ENCODE measurements around the gene CAPN9.

The CAPN9 gene

GRCh38 chr1:230820568-230820967 is 73.4 kb downstream of the CAPN9 start:
- DNase-seq (ENCODE audit: low read depth), result no peak
- no peak overlapping the region for H3K4me3 ChIP-seq (ENCODE audit: low read length)
- TF ChIP-seq CTCF (conservative IDR thresholded peaks at IDR 0.05; ENCODE audit: low read depth, low read length), result no peak

- H3K4me3 ChIP-seq (ENCODE audit: low read length), result no peak overlapping the region
- DNase-seq (ENCODE audit: low read depth), result no peak
- no peak for TF ChIP-seq CTCF (conservative IDR thresholded peaks at IDR 0.05; ENCODE audit: low read depth, low read length)
Observed at GRCh38 chr1:230821346-230821745, 74.2 kb downstream of the CAPN9 start.

- TF ChIP-seq CTCF (conservative IDR thresholded peaks at IDR 0.05; ENCODE audit: low read depth, low read length), result no peak
- no peak overlapping the region for H3K4me3 ChIP-seq (ENCODE audit: low read length)
- DNase-seq (ENCODE audit: low read depth), result no peak
Observed at GRCh38 chr1:230822092-230822581, 74.9 kb downstream of the CAPN9 start.

- no peak overlapping the region for H3K4me3 ChIP-seq (ENCODE audit: low read length)
- no peak for DNase-seq (ENCODE audit: low read depth)
- TF ChIP-seq CTCF (conservative IDR thresholded peaks at IDR 0.05; ENCODE audit: low read depth, low read length), result no peak
Observed at GRCh38 chr1:230823426-230823825, 76.2 kb downstream of the CAPN9 start.

- no peak for DNase-seq (ENCODE audit: low read depth)
Observed at GRCh38 chr1:230823931-230824381, 76.8 kb downstream of the CAPN9 start.

GRCh38 chr1:230824551-230824918 is 77.3 kb downstream of the CAPN9 start:
- no peak for TF ChIP-seq CTCF (conservative IDR thresholded peaks at IDR 0.05; ENCODE audit: low read depth, low read length)
- H3K4me3 ChIP-seq (ENCODE audit: low read length), result no peak overlapping the region
- no peak for DNase-seq (ENCODE audit: low read depth)

More at GRCh38 chr1:230823931-230824381, 76.8 kb downstream of the CAPN9 start:
- TF ChIP-seq CTCF (conservative IDR thresholded peaks at IDR 0.05; ENCODE audit: low read depth, low read length), result no peak
- H3K4me3 ChIP-seq (ENCODE audit: low read length), result no peak overlapping the region

GRCh38 chr1:230824919-230825721 is 77.9 kb downstream of the CAPN9 start:
- TF ChIP-seq CTCF (conservative IDR thresholded peaks at IDR 0.05; ENCODE audit: low read depth, low read length), result no peak
- peak; percentile 67 for DNase-seq (ENCODE audit: low read depth)

More at GRCh38 chr1:230824919-230825721, 77.9 kb downstream of the CAPN9 start:
- H3K4me3 ChIP-seq (ENCODE audit: low read length), result no peak overlapping the region
